Heart left ventricle (tissue), 16 donors: ENCODE results near the gene GPC3. TPM values are rescaled to one million over a fixed set of nuclear protein-coding genes. Genes with fewer than 3 reads are reported as not detected.

Experiments used
- ATAC-seq, 4 donors: fragments of 200-7000 bp; cut with Tn5 transposase; one replicate each; pipeline ENCODE4 v1.9.1; 2020 to 2022; ENCODE audit warnings: moderate library complexity in 4 of 4, mild to moderate bottlenecking in 3 of 4, moderate number of reproducible peaks in 1 of 4
- DNase-seq, 5 donors: peaks; one replicate each; pipeline ENCODE4 v3.0.0-alpha.2; 2020
- H3K27ac ChIP-seq, 12 donors: fragments of 200-600 bp; sonication (generic) in 4 of 12; one replicate each; pipeline versions ENCODE4 v1.5.0 to v1.8.0; 2016 to 2022; ENCODE audit warnings: mild to moderate bottlenecking in 2 of 12
- H3K27me3 ChIP-seq, 9 donors: fragments of 200-600 bp; sonication (generic) in 2 of 9; one replicate each; pipeline versions ENCODE4 v1.5.1 to v1.8.0; 2016 to 2022; ENCODE audit warnings: mild to moderate bottlenecking in 3 of 9
- H3K36me3 ChIP-seq, 9 donors: fragments of 200-600 bp; sonication (generic) in 2 of 9; one replicate each; pipeline versions ENCODE4 v1.5.0 to v1.8.0; 2018 to 2022; ENCODE audit warnings: mild to moderate bottlenecking in 2 of 9
- H3K4me1 ChIP-seq, 12 donors: fragments of 200-600 bp; sonication (generic) in 4 of 12; one replicate each; pipeline versions ENCODE4 v1.5.0 to v1.8.0; 2016 to 2022; ENCODE audit warnings: mild to moderate bottlenecking in 3 of 12
- H3K4me3 ChIP-seq, 12 donors: fragments of 200-600 bp; sonication (generic) in 4 of 12; one replicate each; pipeline versions ENCODE4 v1.5.0 to v1.8.0; 2017 to 2022; ENCODE audit warnings: mild to moderate bottlenecking in 9 of 12, moderate library complexity in 4 of 12
- H3K9me3 ChIP-seq, 12 donors: fragments of 200-600 bp; sonication (generic) in 4 of 12; one replicate each; pipeline versions ENCODE4 v1.5.0 to v1.8.0; 2016 to 2022; ENCODE audit warnings: mild to moderate bottlenecking in 1 of 12
- POLR2A ChIP-seq, 2 donors: fragments of 450-650 bp; IDR thresholded peaks; one replicate each; pipeline ENCODE4 v1.6.1; 2017; ENCODE audit warnings: antibody characterized with exemption in 2 of 2, mild to moderate bottlenecking in 2 of 2, moderate library complexity in 2 of 2
- WGBS, 4 donors: extraction: QIAGEN DNeasy Blood & Tissue Kit in 2 of 4; methylation state at CpG; one replicate each; pipeline versions ENCODE4 v1.1.5 to v1.1.7; 2013 to 2018; 5-methylcytosine and 5-hydroxymethylcytosine counted together
- intact Hi-C, 10 donors: fragments of 100-400 bp; cut with DNase I; formaldehyde crosslinking; loops; one replicate each; pipeline versions ENCODE4 v1.11.1 to v1.14.2; 2022
- polyA plus RNA-seq, 2 donors: library from polyadenylated mRNA; stranded (reverse); fragments of 200-250 nt; gene quantifications; one replicate each; pipeline ENCODE4 v1.2.3, GENCODE V29; 2013
- total RNA-seq, 9 donors: library from RNA; depleted of rRNA in 2 of 9; stranded (reverse); fragments of >200 nt in 2 of 9; fragmentation: NEBNext Ultra II Directional in 3 of 9; extraction: Animal tissue kit (Norgen Biotek cat#: 25700) in 3 of 9; gene quantifications; one replicate each; pipeline versions ENCODE4 v1.1.0 to v1.2.4, GENCODE V29; 2016 to 2023
- TF ChIP-seq, protein P1 (sequence below), 12 donors: fragments of 200-600 bp; sonication (generic) in 4 of 12; IDR thresholded peaks; one replicate each; pipeline versions ENCODE4 v1.5.0 to v1.8.0; 2018 to 2022; ENCODE audit warnings: antibody characterized with exemption in 12 of 12, mild to moderate bottlenecking in 5 of 12
- donor health status: ischemic (EF 13 %, LVEDD 7.1; RV severe dilation, severe dysfunction).
- donor health status: healthy with polysubstance abuse.
- donor health status: DM: no; HTN: yes; CAD: no.
- donor health status: DM: no; HTN: no; CAD: no.
- donor health status: ischemic (EF 25% LVEDD 6.9; RV normal size, moderate dysfunction).
- donor health status: ischemic (EF 25% LVEDD 5.7; RV mildly dilated, moderate dysfunction).
- donor health status: healthy.
- donor health status: DM: yes; HTN: yes; CAD: no.
- donor health status: ischemic (EF 35%, LVEDD 5.7; RV mildly dilated, moderate dysfunction).
- donor health status: nonischemic (EF 11% LVEDD 7.7; RV severe dilation, severe dysfunction).
- donor health status: DM: yes; HTN: yes; CAD: no.
- donor health status: PGD.
- donor health status: ischemic (EF 29% LVEDD 5.4; RV normal size, mild dysfunction).
- donor health status: nonischemic (EF 23%, LVEDD 6.1; RV moderate dilation, normal function).

GPC3 gene
- total and polyA plus RNA-seq, 11 donors, result 0.19 to 16.9 (median 2.8) TPM

DNA sequence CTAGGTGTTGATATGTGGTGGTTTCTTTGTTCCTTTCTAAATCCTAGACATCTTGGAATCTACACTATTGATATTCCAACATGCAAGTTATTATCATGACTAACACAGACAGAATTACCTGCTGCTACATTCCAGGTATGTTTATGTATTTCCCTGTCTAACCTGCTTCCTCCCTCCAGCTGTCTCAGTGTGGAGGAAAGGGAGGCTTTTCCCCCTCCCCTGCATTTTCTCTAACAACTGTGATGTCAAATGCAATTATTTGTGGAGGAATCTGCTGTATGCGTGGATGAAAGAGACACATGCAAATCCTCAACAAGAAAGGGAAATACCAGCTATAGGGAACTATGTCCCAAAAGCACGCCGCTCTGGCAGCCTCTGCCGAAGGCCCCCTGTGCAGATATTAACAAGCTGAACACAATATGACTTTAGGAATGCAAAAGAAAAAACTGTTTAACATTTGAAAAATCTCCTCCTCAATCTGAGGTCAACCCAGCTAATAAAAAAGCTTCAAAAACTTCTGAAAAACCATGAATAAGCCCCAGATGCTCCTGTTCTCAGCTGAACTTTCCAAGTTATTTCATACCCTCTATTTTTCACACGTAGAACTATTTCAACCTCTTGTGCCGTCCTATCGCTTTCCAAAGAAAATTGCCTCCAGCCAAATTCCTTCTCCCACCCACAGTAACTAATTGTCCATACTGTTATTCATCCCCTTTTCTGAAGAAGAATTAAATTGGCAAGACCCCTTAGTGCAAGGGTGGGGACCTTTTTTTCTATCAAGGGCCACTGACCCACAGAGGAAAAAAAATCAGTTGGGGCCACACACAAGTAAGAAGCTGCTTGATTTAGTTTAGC, 345.0 kb downstream of the GPC3 start:
- Histone ChIP-seq H3K4me1 (peaks cover 0 to 4% (median 0%) of the 10 kb centered on the region in 12 donors), H3K27me3 (peaks cover 0 to 16% (median 0%) of the 10 kb centered on the region in 9 donors), H3K36me3 (no peaks in the 10 kb centered on the region), H3K27ac (no peak overlapping the region), H3K9me3 (no peaks in the 10 kb centered on the region), H3K4me3 (no peak overlapping the region)
- WGBS, 4 donors, result 55 to 75% (median 62%) methylated on average over 7 of the region's 7 CpGs
- TF ChIP-seq POLR2A (IDR thresholded peaks at IDR 0.05), result no peak
- TF ChIP-seq, protein P1, sequence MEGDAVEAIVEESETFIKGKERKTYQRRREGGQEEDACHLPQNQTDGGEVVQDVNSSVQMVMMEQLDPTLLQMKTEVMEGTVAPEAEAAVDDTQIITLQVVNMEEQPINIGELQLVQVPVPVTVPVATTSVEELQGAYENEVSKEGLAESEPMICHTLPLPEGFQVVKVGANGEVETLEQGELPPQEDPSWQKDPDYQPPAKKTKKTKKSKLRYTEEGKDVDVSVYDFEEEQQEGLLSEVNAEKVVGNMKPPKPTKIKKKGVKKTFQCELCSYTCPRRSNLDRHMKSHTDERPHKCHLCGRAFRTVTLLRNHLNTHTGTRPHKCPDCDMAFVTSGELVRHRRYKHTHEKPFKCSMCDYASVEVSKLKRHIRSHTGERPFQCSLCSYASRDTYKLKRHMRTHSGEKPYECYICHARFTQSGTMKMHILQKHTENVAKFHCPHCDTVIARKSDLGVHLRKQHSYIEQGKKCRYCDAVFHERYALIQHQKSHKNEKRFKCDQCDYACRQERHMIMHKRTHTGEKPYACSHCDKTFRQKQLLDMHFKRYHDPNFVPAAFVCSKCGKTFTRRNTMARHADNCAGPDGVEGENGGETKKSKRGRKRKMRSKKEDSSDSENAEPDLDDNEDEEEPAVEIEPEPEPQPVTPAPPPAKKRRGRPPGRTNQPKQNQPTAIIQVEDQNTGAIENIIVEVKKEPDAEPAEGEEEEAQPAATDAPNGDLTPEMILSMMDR (IDR thresholded peaks at IDR 0.05), result no peak
- no peak for DNase-seq
- no peak for ATAC-seq
- intact Hi-C loops, result no loop called here

DNA sequence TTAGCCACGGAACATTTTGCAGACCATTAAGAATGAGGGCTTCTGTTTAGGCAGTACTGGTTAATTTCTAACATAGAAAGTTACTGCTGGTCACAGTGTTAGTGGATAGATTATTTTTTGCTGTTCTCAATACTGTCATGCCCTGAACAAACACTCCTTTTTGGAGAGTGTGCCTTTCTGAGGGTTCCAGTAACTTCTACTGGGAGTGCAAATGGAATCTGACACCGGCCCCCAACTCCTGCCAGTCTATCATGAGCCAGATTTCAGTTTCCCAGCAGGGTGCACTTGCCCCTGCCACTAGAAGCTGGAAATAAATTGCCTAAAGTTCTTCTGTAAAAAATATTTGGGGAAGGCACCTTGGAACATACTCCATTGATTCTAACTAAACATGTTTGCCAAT, 345.7 kb downstream of the GPC3 start:
- Histone ChIP-seq H3K36me3 (no peaks in the 10 kb centered on the region), H3K27ac (no peak overlapping the region), H3K27me3 (peaks cover 0 to 22% (median 0%) of the 10 kb centered on the region in 9 donors), H3K9me3 (no peaks in the 10 kb centered on the region), H3K4me3 (no peak overlapping the region), H3K4me1 (no peaks in the 10 kb centered on the region)
- TF ChIP-seq, protein P1 (IDR thresholded peaks at IDR 0.05), result no peak
- TF ChIP-seq POLR2A (IDR thresholded peaks at IDR 0.05), result no peak
- 70 to 93% (median 82%) methylated on average over 2 of the region's 2 CpGs for WGBS, 4 donors
- ATAC-seq (no peak), DNase-seq (no peak)
- intact Hi-C loops, result no loop called here

DNA sequence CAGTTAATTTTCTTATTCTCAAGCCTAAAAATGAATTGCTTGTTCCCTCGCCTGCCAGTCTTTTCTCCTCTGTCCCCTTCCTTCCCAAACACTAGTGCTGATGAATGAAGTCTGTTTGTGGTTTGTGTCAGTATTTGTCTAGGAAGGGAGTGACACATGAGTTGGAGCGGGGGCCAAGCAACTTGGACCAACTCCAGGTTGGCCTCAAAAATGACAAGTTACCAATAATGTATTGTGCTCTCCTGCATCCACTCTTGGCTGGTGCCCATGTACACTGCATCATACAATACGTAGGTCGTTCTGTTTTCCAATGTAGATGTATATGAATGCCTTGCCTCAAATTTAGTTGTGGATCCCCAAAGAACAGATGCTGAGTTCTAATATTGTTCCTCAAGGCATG, 347.1 kb downstream of the GPC3 start:
- H3K27me3 ChIP-seq, result peaks cover 0 to 28% (median 0%) of the 10 kb centered on the region in 9 donors
- H3K9me3 ChIP-seq, result no peaks in the 10 kb centered on the region
- H3K36me3 ChIP-seq, result no peaks in the 10 kb centered on the region
- intact Hi-C loops, result no loop called here
- WGBS, 4 donors, result 64 to 69% (median 67%) methylated on average over 4 of the region's 4 CpGs
- DNase-seq (no peak), ATAC-seq (no peak)
- H3K4me1 ChIP-seq, result no peaks in the 10 kb centered on the region
- no peak overlapping the region for H3K27ac ChIP-seq
- H3K4me3 ChIP-seq, result no peak overlapping the region
- no peak for TF ChIP-seq POLR2A (IDR thresholded peaks at IDR 0.05)
- TF ChIP-seq, protein P1 (IDR thresholded peaks at IDR 0.05), result no peak

DNA sequence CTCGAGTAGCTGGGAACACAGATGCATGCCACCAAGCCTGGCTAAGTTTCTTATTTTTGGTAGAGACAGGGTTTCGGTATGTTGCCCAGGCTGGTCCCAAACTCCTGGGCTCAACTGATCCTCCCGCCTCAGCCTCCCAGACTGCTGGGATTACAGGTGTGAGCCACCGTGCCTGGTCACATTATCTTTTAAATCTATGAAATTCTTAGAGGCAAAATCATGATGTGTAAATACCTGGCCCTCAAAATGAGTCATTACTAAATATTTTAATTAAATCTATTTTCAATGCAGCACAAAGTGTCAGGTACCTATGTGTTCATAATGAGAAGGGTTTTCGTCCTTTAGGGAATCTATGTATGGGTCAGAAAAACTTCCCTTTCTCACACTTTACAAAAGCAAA, 347.6 kb downstream of the GPC3 start:
- no peak for DNase-seq
- Histone ChIP-seq H3K4me3 (no peak overlapping the region), H3K27me3 (peaks cover 0 to 28% (median 0%) of the 10 kb centered on the region in 9 donors), H3K36me3 (no peaks in the 10 kb centered on the region), H3K4me1 (no peaks in the 10 kb centered on the region), H3K9me3 (no peaks in the 10 kb centered on the region), H3K27ac (no peak overlapping the region)
- no peak for ATAC-seq
- no peak for TF ChIP-seq POLR2A (IDR thresholded peaks at IDR 0.05)
- TF ChIP-seq, protein P1 (IDR thresholded peaks at IDR 0.05), result no peak
- 86 to 92% (median 87%) methylated on average over 5 of the region's 5 CpGs for WGBS, 4 donors
- intact Hi-C loops, result no loop called here
